Uterus (tissue), 4 donors: ENCODE data around the gene CDCA5. TPM values are rescaled to one million over a fixed set of nuclear protein-coding genes. Genes with fewer than 3 reads are reported as not detected.

Experiments
- DNase-seq, 2 donors: peaks; one replicate each; pipeline ENCODE4 v3.0.0-alpha.2; 2019 to 2020
- H3K27ac ChIP-seq, 2 donors: fragments of 200-600 bp; sonication (generic); 1 replicate in 1 of 2; 2 replicates in 1 of 2; pipeline ENCODE4 v1.5.1; 2016 to 2018
- H3K27me3 ChIP-seq, 2 donors: fragments of 200-600 bp; sonication (generic); one replicate each; pipeline ENCODE4 v1.5.1; 2018 to 2019; ENCODE audit warnings: control low read depth in 1 of 2
- H3K36me3 ChIP-seq, 2 donors: fragments of 200-600 bp; sonication (generic); one replicate each; pipeline ENCODE4 v1.5.1; 2019; ENCODE audit warnings: control low read depth in 1 of 2
- H3K4me1 ChIP-seq, 2 donors: fragments of 200-600 bp; sonication (generic); one replicate each; pipeline ENCODE4 v1.5.1; 2018 to 2019; ENCODE audit warnings: control low read depth in 1 of 2
- H3K4me3 ChIP-seq, 2 donors: fragments of 200-600 bp; sonication (generic); 1 replicate in 1 of 2; 2 replicates in 1 of 2; pipeline ENCODE4 v1.5.1; 2018 to 2019; ENCODE audit warnings: mild to moderate bottlenecking in 1 of 2
- H3K9me3 ChIP-seq, 2 donors: fragments of 200-600 bp; sonication (generic); one replicate each; pipeline ENCODE4 v1.5.1; 2019; ENCODE audit warnings: control low read depth in 1 of 2
- CTCF ChIP-seq, 4 experiments: fragments of 200-600 bp in 2 of 4; fragments of 450-650 bp in 2 of 4; sonication (generic) in 2 of 4; IDR thresholded peaks; one replicate each; pipeline ENCODE4 v1.5.1; 2016 to 2019; ENCODE audit warnings: antibody characterized with exemption in 4 of 4, mild to moderate bottlenecking in 2 of 4, moderate library complexity in 1 of 4
- POLR2A ChIP-seq, 2 donors: fragments of 450-650 bp; IDR thresholded peaks; one replicate each; pipeline ENCODE4 v1.6.1; 2016; ENCODE audit warnings: antibody characterized with exemption in 2 of 2, mild to moderate bottlenecking in 1 of 2, moderate library complexity in 1 of 2
- intact Hi-C: fragments of 100-400 bp; cut with DNase I; formaldehyde crosslinking; loops from one replicate; pipeline ENCODE4 v1.15.1; 2023; ENCODE audit warnings: low total_unique reads
- total RNA-seq, 4 donors: library from RNA; depleted of rRNA in 3 of 4; stranded (reverse); fragments of >200 nt in 3 of 4; gene quantifications; one replicate each; pipeline versions ENCODE4 v1.1.0 to v1.2.4, GENCODE V29; 2014 to 2023
- donor health status: DM: yes; HTN: yes; CAD: no.

Gene CDCA5
- total RNA-seq, 4 donors from 2014 or later = 0.30 to 7.1 (median 0.77) TPM; not detected in 1

DNA sequence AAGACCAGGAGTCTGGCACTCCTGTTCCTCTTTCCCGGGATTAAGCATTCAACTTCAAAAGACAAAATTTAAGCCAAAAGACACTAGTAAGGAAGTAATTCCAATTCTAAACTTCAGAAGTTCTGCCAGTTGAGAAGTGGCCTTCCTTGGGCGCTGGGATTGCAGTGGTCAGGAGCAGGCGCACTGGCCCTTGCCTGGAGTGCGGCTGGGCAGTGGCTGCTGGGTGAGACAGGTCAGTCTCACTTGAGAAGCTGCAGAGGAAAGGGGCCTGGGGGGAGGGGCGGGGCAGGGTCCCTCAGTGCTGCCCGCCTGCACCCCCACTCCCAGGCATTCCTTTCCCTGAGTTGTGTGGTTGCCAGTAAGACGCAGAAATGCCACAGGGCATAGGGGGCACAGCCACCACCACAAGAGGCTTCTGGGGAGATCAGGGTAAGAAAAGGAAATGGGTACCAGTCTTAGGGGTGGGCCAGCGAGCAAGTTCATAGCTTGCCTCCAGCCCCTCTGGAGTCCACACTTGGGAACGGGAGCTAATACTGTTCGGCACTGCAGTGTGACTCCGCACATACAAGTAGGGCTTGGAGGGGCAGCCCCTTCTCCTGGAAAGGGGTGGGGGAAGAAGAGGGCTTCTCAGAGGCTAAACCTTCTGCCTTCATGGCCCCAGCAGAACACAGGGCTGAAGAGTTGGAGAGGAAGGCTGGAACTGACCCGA lies 43.8 kb upstream of the CDCA5 start:
- DNase-seq = no peak
- Histone ChIP-seq H3K27ac (no peak overlapping the region), H3K4me3 (no peak overlapping the region), H3K27me3 (no peaks in the 10 kb centered on the region), H3K4me1 (no peaks in the 10 kb centered on the region), H3K9me3 (no peaks in the 10 kb centered on the region), H3K36me3 (no peaks in the 10 kb centered on the region)
- TF ChIP-seq POLR2A (IDR thresholded peaks at IDR 0.05) (no peak), CTCF (IDR thresholded peaks at IDR 0.05) (no peak)
- intact Hi-C loops = no loop called here

- DNase-seq = no peak
- Histone ChIP-seq H3K27ac (no peak overlapping the region), H3K4me1 (no peaks in the 10 kb centered on the region), H3K9me3 (no peaks in the 10 kb centered on the region), H3K36me3 (no peaks in the 10 kb centered on the region), H3K4me3 (no peak overlapping the region), H3K27me3 (no peaks in the 10 kb centered on the region)
- TF ChIP-seq CTCF (IDR thresholded peaks at IDR 0.05) = no peak
- TF ChIP-seq POLR2A (IDR thresholded peaks at IDR 0.05) = no peak
- intact Hi-C loops = no loop called here
These were observed 42.9 kb upstream of the CDCA5 start for GRCh38 chr11:65126624-65127274.

- Histone ChIP-seq H3K27ac (no peak overlapping the region), H3K4me3 (no peak overlapping the region), H3K36me3 (no peaks in the 10 kb centered on the region), H3K27me3 (no peaks in the 10 kb centered on the region), H3K4me1 (peaks cover 5 to 9% of the 10 kb centered on the region in 2 donors), H3K9me3 (no peaks in the 10 kb centered on the region)
- no peak for DNase-seq
- intact Hi-C loops = no loop called here
- TF ChIP-seq POLR2A (IDR thresholded peaks at IDR 0.05) (no peak), CTCF (IDR thresholded peaks at IDR 0.05) (no peak)
These were observed 41.6 kb upstream of the CDCA5 start for GRCh38 chr11:65125197-65126056.

- H3K9me3 ChIP-seq = no peaks in the 10 kb centered on the region
- H3K36me3 ChIP-seq = no peaks in the 10 kb centered on the region
- no peak for DNase-seq
- H3K4me1 ChIP-seq = peaks cover 5 to 9% of the 10 kb centered on the region in 2 donors
- intact Hi-C loops = no loop called here
- H3K27ac ChIP-seq = no peak overlapping the region
- TF ChIP-seq CTCF (IDR thresholded peaks at IDR 0.05) = no peak
- TF ChIP-seq POLR2A (IDR thresholded peaks at IDR 0.05) = no peak
- H3K27me3 ChIP-seq = no peaks in the 10 kb centered on the region
- no peak overlapping the region for H3K4me3 ChIP-seq
These were observed 40.8 kb upstream of the CDCA5 start for GRCh38 chr11:65124480-65125196.
